Measurements from ENCODE around the gene ACKR1. TPM values are rescaled to one million over a fixed set of nuclear protein-coding genes. Genes with fewer than 3 reads are reported as not detected.

The ACKR1 gene
- total and polyA plus RNA-seq, 2 of the 13 experiments (the other 11 are each of a cell fraction or from before 2014, with no cell fraction given), result not detected

GRCh38 chr1:159177272-159177907 is 27.3 kb upstream of the ACKR1 start (continued):
- TF ChIP-seq LBX2 (CRISPR knock-in tag; IDR thresholded peaks at IDR 0.05; ENCODE audit: borderline replicate concordance) (no peak), MBNL3 (CRISPR knock-in tag; conservative IDR thresholded peaks at IDR 0.05) (no peak), ZFP36L2 (CRISPR knock-in tag; IDR thresholded peaks at IDR 0.05) (peak; percentile 98), SIN3A (IDR thresholded peaks at IDR 0.05; ENCODE audit: borderline replicate concordance, low read depth, low read length) (peak; percentile 93), ZNF280D (CRISPR knock-in tag; IDR thresholded peaks at IDR 0.05) (peak; percentile 62; the same call in 1 of the 2 replicates), HOXA7 (CRISPR knock-in tag; IDR thresholded peaks at IDR 0.05) (peak; percentile 75; the same call in 1 of the 2 replicates), DNMT1 (CRISPR knock-in tag; IDR thresholded peaks at IDR 0.05) (no peak), DBP (CRISPR knock-in tag; IDR thresholded peaks at IDR 0.05; ENCODE audit: not compliant biosample characterization) (peak; percentile 85), FOXP1 (IDR thresholded peaks at IDR 0.05) (no peak), FOXP1 (CRISPR knock-in tag; IDR thresholded peaks at IDR 0.05) (peak; percentile 53), ZC3H13 (CRISPR knock-in tag; IDR thresholded peaks at IDR 0.05) (peak; percentile 39; the same call in 1 of the 2 replicates), FOSL2 (CRISPR knock-in tag; IDR thresholded peaks at IDR 0.05) (peak; percentile 71), ATF3 (CRISPR knock-in tag; IDR thresholded peaks at IDR 0.05) (peak; percentile 88), FOXO1 (CRISPR knock-in tag; IDR thresholded peaks at IDR 0.05) (peak; percentile 55; the same call in 1 of the 2 replicates), ZNF567 (CRISPR knock-in tag; IDR thresholded peaks at IDR 0.05; ENCODE audit: borderline replicate concordance) (no peak), RFX5 (IDR thresholded peaks at IDR 0.05; ENCODE audit: low read depth, low read length) (no peak), RXRB (CRISPR knock-in tag; IDR thresholded peaks at IDR 0.05; ENCODE audit: borderline replicate concordance) (peak; percentile 89), SMC3 (IDR thresholded peaks at IDR 0.05; ENCODE audit: low read length) (no peak), PBX3 (CRISPR knock-in tag; IDR thresholded peaks at IDR 0.05; ENCODE audit: borderline replicate concordance) (peak; percentile 93; the same call in 1 of the 2 replicates), ARNT (IDR thresholded peaks at IDR 0.05) (no peak), ZBTB4 (CRISPR knock-in tag; IDR thresholded peaks at IDR 0.05; ENCODE audit: borderline replicate concordance) (no peak), SMARCE1 (IDR thresholded peaks at IDR 0.05; ENCODE audit: borderline replicate concordance) (no peak)

Data from HepG2 (cell line).